Sigmoid colon (tissue), 4 donors: ENCODE data around the gene HOXD1.

Source experiments
- EP300 ChIP-seq, 4 donors: sonication (generic); formaldehyde crosslinking; IDR thresholded peaks; one replicate each; pipeline ENCODE4 v1.6.1; 2017; ENCODE audit warnings: antibody characterized with exemption in 4 of 4
- POLR2A ChIP-seq, 2 donors: fragments of 450-650 bp; IDR thresholded peaks; one replicate each; pipeline ENCODE4 v1.6.1; 2016; ENCODE audit warnings: antibody characterized with exemption in 2 of 2, mild to moderate bottlenecking in 2 of 2, moderate library complexity in 2 of 2
- POLR2AphosphoS5 ChIP-seq, 4 donors: sonication (generic); formaldehyde crosslinking; IDR thresholded peaks; one replicate each; pipeline ENCODE4 v1.6.1; 2017; ENCODE audit warnings: antibody characterized with exemption in 4 of 4
- TF ChIP-seq, protein P1 (sequence below), 4 experiments: fragments of 450-650 bp in 3 of 4; fragments of 200-600 bp in 1 of 4; IDR thresholded peaks; one replicate each; pipeline ENCODE4 v1.5.1; 2016 to 2019; ENCODE audit warnings: antibody characterized with exemption in 4 of 4, mild to moderate bottlenecking in 3 of 4, moderate library complexity in 2 of 4

- TF ChIP-seq, protein P1, sequence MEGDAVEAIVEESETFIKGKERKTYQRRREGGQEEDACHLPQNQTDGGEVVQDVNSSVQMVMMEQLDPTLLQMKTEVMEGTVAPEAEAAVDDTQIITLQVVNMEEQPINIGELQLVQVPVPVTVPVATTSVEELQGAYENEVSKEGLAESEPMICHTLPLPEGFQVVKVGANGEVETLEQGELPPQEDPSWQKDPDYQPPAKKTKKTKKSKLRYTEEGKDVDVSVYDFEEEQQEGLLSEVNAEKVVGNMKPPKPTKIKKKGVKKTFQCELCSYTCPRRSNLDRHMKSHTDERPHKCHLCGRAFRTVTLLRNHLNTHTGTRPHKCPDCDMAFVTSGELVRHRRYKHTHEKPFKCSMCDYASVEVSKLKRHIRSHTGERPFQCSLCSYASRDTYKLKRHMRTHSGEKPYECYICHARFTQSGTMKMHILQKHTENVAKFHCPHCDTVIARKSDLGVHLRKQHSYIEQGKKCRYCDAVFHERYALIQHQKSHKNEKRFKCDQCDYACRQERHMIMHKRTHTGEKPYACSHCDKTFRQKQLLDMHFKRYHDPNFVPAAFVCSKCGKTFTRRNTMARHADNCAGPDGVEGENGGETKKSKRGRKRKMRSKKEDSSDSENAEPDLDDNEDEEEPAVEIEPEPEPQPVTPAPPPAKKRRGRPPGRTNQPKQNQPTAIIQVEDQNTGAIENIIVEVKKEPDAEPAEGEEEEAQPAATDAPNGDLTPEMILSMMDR (IDR thresholded peaks at IDR 0.05): no peak
- TF ChIP-seq POLR2AphosphoS5 (IDR thresholded peaks at IDR 0.05) (no peak), POLR2A (IDR thresholded peaks at IDR 0.05) (no peak), EP300 (IDR thresholded peaks at IDR 0.05) (no peak)
Observed at GRCh38 chr2:176167398-176167797, 21.1 kb upstream of the HOXD1 start.
